Endothelial cell (in vitro differentiated cells): ENCODE measurements around the gene PHACTR4. TPM values are rescaled to one million over a fixed set of nuclear protein-coding genes. Genes with fewer than 3 reads are reported as not detected.
"Not testable (repeated sequence)": the region's sequence is repeated elsewhere in the genome, so short reads cannot be mapped to it uniquely, and the experiment has no call there.

Source experiments
- DNase-seq: peaks from one replicate; pipeline ENCODE4 v3.0.0; 2021; ENCODE audit warnings: low spot score
- H3K27ac Mint-ChIP-seq: one replicate; pipeline ENCODE4 v1.8.0; 2021; ENCODE audit warnings: mixed read lengths, inconsistent platforms; ENCODE audit not compliant: unreplicated experiment
- H3K27me3 Mint-ChIP-seq: one replicate; pipeline ENCODE4 v1.8.0; 2021; ENCODE audit warnings: mild to moderate bottlenecking, moderate library complexity, mixed read lengths, inconsistent platforms; ENCODE audit not compliant: unreplicated experiment
- H3K36me3 Mint-ChIP-seq: one replicate; pipeline ENCODE4 v1.8.0; 2021; ENCODE audit warnings: mild to moderate bottlenecking, low read depth, mixed read lengths, inconsistent platforms; ENCODE audit not compliant: unreplicated experiment
- H3K4me1 Mint-ChIP-seq: one replicate; pipeline ENCODE4 v1.8.0; 2021; ENCODE audit warnings: mild to moderate bottlenecking, mixed read lengths, inconsistent platforms; ENCODE audit not compliant: unreplicated experiment
- H3K4me3 Mint-ChIP-seq: one replicate; pipeline ENCODE4 v1.8.0; 2021; ENCODE audit warnings: mild to moderate bottlenecking, mixed read lengths, inconsistent platforms; ENCODE audit not compliant: unreplicated experiment
- H3K9me3 Mint-ChIP-seq: one replicate; pipeline ENCODE4 v1.8.0; 2021; ENCODE audit warnings: mixed read lengths, inconsistent platforms; ENCODE audit not compliant: unreplicated experiment
- total RNA-seq: library from RNA; stranded (reverse); fragmentation: NEBNext Ultra II Directional; extraction: Animal tissue kit (Norgen Biotek cat#: 25700); gene quantifications from one replicate; pipeline ENCODE4 v1.2.1, GENCODE V29; 2021; ENCODE audit not compliant: unreplicated experiment
- TF ChIP-seq, protein P1 (sequence below): fragments of 200-600 bp; sonication (generic); IDR thresholded peaks from one replicate; pipeline ENCODE4 v1.5.0; 2021; ENCODE audit warnings: antibody characterized with exemption; ENCODE audit not compliant: unreplicated experiment

The PHACTR4 gene
- total RNA-seq, 1 donor from 2014 or later = 56.6 TPM

DNA sequence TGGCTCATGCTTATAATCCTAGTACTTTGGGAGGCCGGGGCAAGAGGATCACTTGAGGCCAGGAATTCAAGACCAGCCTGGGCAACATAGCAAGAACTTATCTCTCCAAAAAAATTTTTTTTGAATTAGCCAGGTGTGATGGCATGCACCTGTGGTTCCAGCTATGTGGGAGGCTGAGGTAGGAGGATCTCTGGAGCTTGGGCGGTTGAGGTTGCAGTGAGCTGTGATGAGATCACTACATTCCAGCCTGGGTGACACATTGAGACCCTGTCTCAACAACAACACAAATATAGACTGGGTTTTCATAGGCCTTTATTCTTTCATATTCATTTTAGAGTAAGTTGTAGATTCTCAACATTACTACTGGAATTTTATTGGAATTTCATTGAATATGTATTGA lies 27.9 kb upstream of the PHACTR4 start:
- TF ChIP-seq, protein P1, sequence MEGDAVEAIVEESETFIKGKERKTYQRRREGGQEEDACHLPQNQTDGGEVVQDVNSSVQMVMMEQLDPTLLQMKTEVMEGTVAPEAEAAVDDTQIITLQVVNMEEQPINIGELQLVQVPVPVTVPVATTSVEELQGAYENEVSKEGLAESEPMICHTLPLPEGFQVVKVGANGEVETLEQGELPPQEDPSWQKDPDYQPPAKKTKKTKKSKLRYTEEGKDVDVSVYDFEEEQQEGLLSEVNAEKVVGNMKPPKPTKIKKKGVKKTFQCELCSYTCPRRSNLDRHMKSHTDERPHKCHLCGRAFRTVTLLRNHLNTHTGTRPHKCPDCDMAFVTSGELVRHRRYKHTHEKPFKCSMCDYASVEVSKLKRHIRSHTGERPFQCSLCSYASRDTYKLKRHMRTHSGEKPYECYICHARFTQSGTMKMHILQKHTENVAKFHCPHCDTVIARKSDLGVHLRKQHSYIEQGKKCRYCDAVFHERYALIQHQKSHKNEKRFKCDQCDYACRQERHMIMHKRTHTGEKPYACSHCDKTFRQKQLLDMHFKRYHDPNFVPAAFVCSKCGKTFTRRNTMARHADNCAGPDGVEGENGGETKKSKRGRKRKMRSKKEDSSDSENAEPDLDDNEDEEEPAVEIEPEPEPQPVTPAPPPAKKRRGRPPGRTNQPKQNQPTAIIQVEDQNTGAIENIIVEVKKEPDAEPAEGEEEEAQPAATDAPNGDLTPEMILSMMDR = no peak
- H3K4me3 Mint-ChIP-seq = no peak overlapping the region
- H3K36me3 Mint-ChIP-seq = no peaks in the 10 kb centered on the region
- H3K9me3 Mint-ChIP-seq = no peaks in the 10 kb centered on the region
- no peaks in the 10 kb centered on the region for H3K27me3 Mint-ChIP-seq
- H3K4me1 Mint-ChIP-seq = no peaks in the 10 kb centered on the region
- no peak overlapping the region for H3K27ac Mint-ChIP-seq
- DNase-seq = no peak

DNA sequence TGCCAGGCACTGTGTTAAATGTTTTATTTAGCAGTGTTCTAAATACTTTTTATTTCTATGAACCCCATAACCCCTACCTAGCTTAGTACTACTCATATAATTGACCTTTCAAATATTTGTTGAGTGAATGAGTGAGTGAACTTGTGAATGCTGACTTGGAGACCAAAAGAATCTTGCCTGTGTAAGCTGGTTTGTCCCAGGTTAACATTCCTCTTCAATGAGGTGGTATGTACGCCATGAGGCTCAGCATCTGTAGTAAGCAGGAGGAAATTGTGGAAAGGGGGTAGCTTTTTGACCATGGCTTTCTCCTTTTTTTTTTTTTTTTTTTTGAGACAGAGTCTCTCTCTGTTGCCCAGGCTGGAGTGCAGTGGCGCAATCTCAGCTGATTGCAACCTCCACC lies 26.1 kb upstream of the PHACTR4 start:
- H3K27ac Mint-ChIP-seq = no peak overlapping the region

DNA sequence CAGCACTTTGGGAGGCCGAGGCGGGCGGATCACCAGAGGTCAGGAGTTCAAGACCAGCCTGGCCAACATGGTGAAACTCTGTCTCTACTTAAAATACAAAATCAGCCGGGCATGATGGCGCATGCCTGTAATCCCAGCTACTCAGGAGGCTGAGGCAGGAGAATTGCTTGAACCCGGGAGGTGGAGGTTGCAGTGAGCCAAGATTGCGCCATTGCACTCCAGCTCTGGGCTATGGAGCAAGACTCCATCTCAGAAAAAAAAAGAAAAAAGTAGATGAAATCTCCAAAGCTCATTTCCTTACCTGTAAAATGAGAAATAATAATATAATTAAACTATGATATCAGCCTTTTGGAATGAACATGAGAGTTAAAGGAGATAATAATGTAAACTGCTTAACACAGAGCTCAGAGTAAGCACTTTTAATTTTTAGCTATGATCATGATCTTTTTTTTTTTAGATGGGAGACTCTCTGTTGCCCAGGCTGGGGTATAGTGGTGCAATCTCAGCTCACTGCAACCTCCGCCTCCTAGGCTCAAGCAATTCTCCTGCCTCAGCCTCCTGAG lies 16.2 kb upstream of the PHACTR4 start:
- H3K27me3 Mint-ChIP-seq, H3K36me3 Mint-ChIP-seq, H3K4me1 Mint-ChIP-seq, H3K27ac Mint-ChIP-seq, H3K4me3 Mint-ChIP-seq, H3K9me3 Mint-ChIP-seq, DNase-seq: not testable (repeated sequence)

More for the DNA sequence above, 26.1 kb upstream of the PHACTR4 start:
- DNase-seq = no peak
- Mint-ChIP-seq H3K27me3 (no peaks in the 10 kb centered on the region), H3K4me3 (no peak overlapping the region), H3K9me3 (no peaks in the 10 kb centered on the region), H3K4me1 (no peaks in the 10 kb centered on the region), H3K36me3 (no peaks in the 10 kb centered on the region)
- TF ChIP-seq, protein P1 = no peak

DNA sequence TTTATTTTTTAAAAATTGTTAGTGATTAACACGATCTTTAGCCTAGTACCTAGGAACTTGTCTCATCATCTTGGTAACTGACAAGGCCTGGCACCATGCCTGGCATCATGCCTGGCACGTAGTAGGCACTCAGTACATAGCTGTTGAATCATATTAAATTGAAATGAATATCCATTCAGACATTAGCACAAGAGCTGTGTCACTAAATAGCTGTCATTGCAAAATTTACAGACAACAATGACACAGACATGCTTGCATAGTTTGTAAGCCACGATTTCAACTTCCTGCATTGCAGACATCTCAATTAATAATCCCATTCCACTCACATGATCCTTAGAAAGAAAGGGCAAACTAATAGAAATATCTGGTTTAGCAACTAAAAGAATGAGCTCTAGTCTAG lies 15.4 kb upstream of the PHACTR4 start:
- DNase-seq = no peak
- H3K4me3 Mint-ChIP-seq = no peak overlapping the region
- no peaks in the 10 kb centered on the region for H3K36me3 Mint-ChIP-seq
- H3K27ac Mint-ChIP-seq = no peak overlapping the region
- H3K27me3 Mint-ChIP-seq = peaks cover 1% of the 10 kb centered on the region
- H3K4me1 Mint-ChIP-seq = peaks cover 3% of the 10 kb centered on the region
- TF ChIP-seq, protein P1 = no peak
- no peaks in the 10 kb centered on the region for H3K9me3 Mint-ChIP-seq

DNA sequence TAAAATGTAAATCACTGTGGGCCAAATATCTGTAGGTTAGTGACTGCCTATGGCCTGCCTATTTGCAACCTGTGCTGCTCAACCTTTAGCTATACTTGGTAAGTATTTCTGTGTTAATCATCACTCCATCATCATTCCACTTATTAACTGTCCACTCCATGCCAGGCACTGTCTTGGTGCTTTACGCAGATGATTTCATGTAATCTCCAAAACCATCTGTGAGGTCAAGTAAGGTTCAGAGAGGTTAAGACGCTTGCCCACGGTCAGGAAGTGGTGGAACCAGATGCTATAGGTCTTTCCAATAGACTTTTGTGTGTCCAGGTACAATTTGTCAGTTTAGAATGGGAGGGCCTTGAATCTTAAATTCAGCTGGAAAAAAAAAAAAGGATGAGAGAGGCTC lies 10.8 kb upstream of the PHACTR4 start:
- H3K27me3 Mint-ChIP-seq = no peaks in the 10 kb centered on the region
- no peaks in the 10 kb centered on the region for H3K9me3 Mint-ChIP-seq
- TF ChIP-seq, protein P1 = no peak
- no peak for DNase-seq
- no peaks in the 10 kb centered on the region for H3K36me3 Mint-ChIP-seq
- H3K27ac Mint-ChIP-seq = no peak overlapping the region
- no peak overlapping the region for H3K4me3 Mint-ChIP-seq
- no peaks in the 10 kb centered on the region for H3K4me1 Mint-ChIP-seq
